K562 (cell line): ENCODE results near the gene ZNF239. TPM values are rescaled to one million over a fixed set of nuclear protein-coding genes. Genes with fewer than 3 reads are reported as not detected.
A peak's percentile ranks its signal among the peaks of the same experiment; 100 is the strongest.

Experiments
- ATAC-seq: fragments of 200-7000 bp; cut with Tn5 transposase; 3 replicates; pipeline ENCODE4 v1.9.1; 2020; ENCODE audit warnings: moderate library complexity
- BruUV-seq: library from RNA; stranded (reverse); fragments of 400-500 nt; replicated peaks from 2 replicates; lab custom pipeline; 2021; lab: Mats Ljungman, UMichigan
- CTCF ChIA-PET: fragments of 300-600 bp; formaldehyde crosslinking; extraction: SDS; loops from one replicate; lab custom pipeline; 2021; ENCODE audit warnings: low intra/inter-chr PET ratio; lab: Yijun Ruan, JAX
- POLR2A ChIA-PET: fragments of 300-600, 350-650 bp; sonication (Branson Sonifier 250); formaldehyde crosslinking; extraction: SDS; loops from one replicate; lab custom pipeline; 2021; ENCODE audit warnings: antibody characterized with exemption, inconsistent platforms; lab: Yijun Ruan, JAX
- DNase-seq, 4 experiments: peaks; one replicate each; pipeline versions ENCODE4 v3.0.0 to v3.0.0-alpha.2; 2011 to 2018; ENCODE audit warnings: low spot score in 3 of 4, mixed read lengths in 3 of 4; ENCODE audit errors: extremely low read depth in 1 of 4
- FAIRE-seq: peaks from 2 replicates; lab custom pipeline; 2011; peaks lifted over from hg19 to GRCh38; lab: Jason Lieb, UNC
- H2AFZ ChIP-seq: 2 replicates; pipeline ENCODE4 v1.6.0; 2011; ENCODE audit warnings: low read depth, low read length, control low read depth, inconsistent platforms
- H3K27ac ChIP-seq: fragments of 200-600 bp; 3 replicates; pipeline ENCODE4 v1.8.0; 2011; ENCODE audit warnings: low read depth, mild to moderate bottlenecking, control low read depth, inconsistent platforms, low read length, moderate library complexity, mixed read lengths; ENCODE audit errors: extremely low read depth
- H3K27me3 ChIP-seq, 2 experiments: fragments of 300-600 bp in 1 of 2; 2 replicates in 1 of 2; 3 replicates in 1 of 2; pipeline versions ENCODE4 v1.6.0 to v1.8.0; 2011; ENCODE audit warnings: inconsistent platforms in 2 of 2, low read length in 2 of 2, mild to moderate bottlenecking in 1 of 2, mixed read lengths in 1 of 2, moderate library complexity in 1 of 2; ENCODE audit not compliant: control insufficient read depth in 2 of 2, insufficient read depth in 2 of 2
- H3K36me3 ChIP-seq: fragments of 300-600 bp; 3 replicates; pipeline ENCODE4 v1.8.0; 2011; ENCODE audit warnings: mild to moderate bottlenecking, low read length, inconsistent platforms; ENCODE audit not compliant: control insufficient read depth, insufficient read depth
- H3K4me1 ChIP-seq, 2 experiments: fragments of 200-600 bp in 1 of 2; replicated peaks in 1 of 2; 2 replicates in 1 of 2; 3 replicates in 1 of 2; pipeline versions ENCODE4 v1.5.1 to v1.8.0; 2011; ENCODE audit warnings: inconsistent platforms in 2 of 2, low read length in 2 of 2, mild to moderate bottlenecking in 1 of 2, mixed read lengths in 1 of 2, moderate library complexity in 1 of 2; ENCODE audit not compliant: control insufficient read depth in 2 of 2, insufficient read depth in 2 of 2
- H3K4me2 ChIP-seq: 2 replicates; pipeline ENCODE4 v1.6.1; 2011; ENCODE audit warnings: low read length, control low read depth, inconsistent platforms, mixed read lengths; ENCODE audit not compliant: insufficient read depth
- H3K4me3 ChIP-seq: fragments of 200-600 bp; sonication (generic), shearing (Covaris generic); 2 replicates; pipeline ENCODE4 v1.5.1; 2016; ENCODE audit warnings: control low read depth, inconsistent platforms
- H3K79me2 ChIP-seq: fragments of 200-600 bp; 3 replicates; pipeline ENCODE4 v1.8.0; 2011; ENCODE audit warnings: low read length, inconsistent platforms; ENCODE audit not compliant: control insufficient read depth, insufficient read depth
- H3K9ac ChIP-seq, 2 experiments: 2 replicates each; pipeline versions ENCODE4 v1.6.0 to v1.6.1; 2011; ENCODE audit warnings: low read depth in 2 of 2, low read length in 2 of 2, control low read depth in 1 of 2, inconsistent platforms in 1 of 2, mild to moderate bottlenecking in 1 of 2, mixed read lengths in 1 of 2; ENCODE audit not compliant: insufficient read depth in 1 of 2
- H3K9me1 ChIP-seq: one replicate; pipeline ENCODE4 v1.6.0; 2011; ENCODE audit warnings: inconsistent platforms, mild to moderate bottlenecking, low read length, moderate library complexity; ENCODE audit not compliant: control insufficient read depth, insufficient read depth
- H3K9me3 ChIP-seq: replicated peaks from 2 replicates; pipeline ENCODE4 v1.5.1; 2011; ENCODE audit warnings: low read depth, low read length, inconsistent platforms; ENCODE audit not compliant: control insufficient read depth, insufficient read depth
- H4K20me1 ChIP-seq: replicated peaks from 2 replicates; pipeline ENCODE4 v1.6.1; 2011; ENCODE audit warnings: low read length, inconsistent platforms, mixed read lengths; ENCODE audit not compliant: control insufficient read depth, insufficient read depth
- ATF3 ChIP-seq, 2 experiments: fragments of 450-650 bp in 1 of 2; sonication (generic) in 1 of 2; formaldehyde crosslinking in 1 of 2; IDR thresholded peaks in 1 of 2; conservative IDR thresholded peaks in 1 of 2; 2 replicates each; pipeline versions ENCODE4 v1.6.1 to v1.8.1; 2016 to 2023; ENCODE audit warnings: mild to moderate bottlenecking in 2 of 2, moderate library complexity in 2 of 2, inconsistent platforms in 1 of 2, missing genetic modification reagents in 1 of 2
- ATF7 ChIP-seq: fragments of 450-650 bp; IDR thresholded peaks from 2 replicates; pipeline ENCODE4 v1.7.1; 2014; ENCODE audit warnings: mild to moderate bottlenecking, moderate library complexity
- CC2D1A ChIP-seq: fragments of 450-650 bp; IDR thresholded peaks from 2 replicates; pipeline ENCODE4 v1.6.1; 2017; ENCODE audit warnings: mild to moderate bottlenecking
- CHD1 ChIP-seq: fragments of 200-600 bp; sonication (generic); IDR thresholded peaks from one replicate; pipeline ENCODE4 v1.6.1; 2012; ENCODE audit warnings: mild to moderate bottlenecking, moderate library complexity, low read length, inconsistent platforms
- CTCFL ChIP-seq: IDR thresholded peaks from 2 replicates; pipeline ENCODE4 v1.6.1; 2011; ENCODE audit warnings: borderline replicate concordance, low read depth, mild to moderate bottlenecking, moderate library complexity, low read length; ENCODE audit not compliant: insufficient read depth, poor library complexity, severe bottlenecking
- EGR1 ChIP-seq: fragments of 450-650 bp; conservative IDR thresholded peaks from 2 replicates; pipeline ENCODE4 v1.6.1; 2017; ENCODE audit warnings: mild to moderate bottlenecking
- ETV5 ChIP-seq: sonication (generic); formaldehyde crosslinking; IDR thresholded peaks from 2 replicates; pipeline ENCODE4 v1.4.0; 2020; ENCODE audit warnings: low read depth, mild to moderate bottlenecking, missing genetic modification reagents
- GATAD2A ChIP-seq: fragments of 450-650 bp; IDR thresholded peaks from 2 replicates; pipeline ENCODE4 v1.6.1; 2017
- ID3 ChIP-seq, 2 experiments: fragments of 250-450 bp in 1 of 2; fragments of 450-650 bp in 1 of 2; sonication (Bioruptor Pico) in 1 of 2; IDR thresholded peaks; 2 replicates each; pipeline versions ENCODE4 v1.6.1 to v1.8.0; 2016 to 2021; ENCODE audit warnings: mild to moderate bottlenecking in 2 of 2, moderate library complexity in 2 of 2, missing compliant biosample characterization in 1 of 2, missing genetic modification characterization in 1 of 2
- IFI16 ChIP-seq: fragments of 250-450 bp; sonication (Bioruptor Pico); IDR thresholded peaks from 2 replicates; pipeline ENCODE4 v2.1.2; 2022; ENCODE audit warnings: mild to moderate bottlenecking, inconsistent platforms
- IRF1 ChIP-seq: sonication (generic); formaldehyde crosslinking; IDR thresholded peaks from 2 replicates; pipeline ENCODE4 v1.8.0; 2022; ENCODE audit warnings: missing genetic modification reagents, mild to moderate bottlenecking, borderline replicate concordance
- ZNF354B ChIP-seq: fragments of 250-450 bp; sonication (Bioruptor Pico); IDR thresholded peaks from 2 replicates; pipeline ENCODE4 v1.4.0; 2020
- ZNF384 ChIP-seq: IDR thresholded peaks from 2 replicates; pipeline ENCODE4 v1.6.1; 2012; ENCODE audit warnings: low read depth, low read length, improper control_type of control experiment
- WGBS: fragments of 100-300 bp; shearing (Covaris generic); methylation state at CpG from one replicate; pipeline ENCODE4 v1.1.6; 2016; ENCODE audit warnings: low coverage, mixed read lengths; ENCODE audit not compliant: insufficient coverage; ENCODE audit errors: missing lambda C conversion rate; 5-methylcytosine and 5-hydroxymethylcytosine counted together
- in situ Hi-C: fragments of 300-500 bp; cut with MboI; formaldehyde crosslinking; loops from 4 replicates; pipeline ENCODE4 v1.15.0; 2018; ENCODE audit warnings: inconsistent platforms, mixed read lengths
- intact Hi-C: fragments of 100-400 bp; cut with micrococcal nuclease; formaldehyde crosslinking; loops from 2 replicates; pipeline ENCODE4 v1.14.2; 2022
- polyA plus RNA-seq, 8 experiments: library from polyadenylated mRNA; depleted of rRNA in 4 of 8; stranded (reverse) in 5 of 8; unstranded in 3 of 8; fragments of >200 nt; fragmentation: Nextera tagmentation in 2 of 8; fragmentation: Illumina TruSeq in 1 of 8; extraction: Ambion mirVana in 2 of 8; extraction: Trizol in 1 of 8; gene quantifications; 2 replicates each; pipeline versions ENCODE4 v1.2.1 to v1.2.3, GENCODE V29; 2011 to 2014; ENCODE audit warnings: inconsistent platforms in 1 of 8, missing spikeins in 1 of 8
- total RNA-seq, 7 experiments: library from RNA; depleted of rRNA in 6 of 7; stranded (reverse); fragments of >200 nt in 6 of 7; fragmentation: Illumina TruSeq in 2 of 7; extraction: Trizol in 2 of 7; gene quantifications; 2 replicates each; pipeline versions ENCODE4 v1.2.1 to v1.2.3, GENCODE V29; 2011 to 2021; ENCODE audit warnings: low replicate concordance in 1 of 7

The ZNF239 gene
- total and polyA plus RNA-seq, 9 of the 15 experiments (the other 6 are each of a cell fraction or from before 2014, with no cell fraction given), result 13.7 to 26.7 (median 23.4) TPM

- TF ChIP-seq ID3 (CRISPR knock-in tag; IDR thresholded peaks at IDR 0.05) (no peak), ID3 (tag; IDR thresholded peaks at IDR 0.05) (no peak), ETV5 (CRISPR knock-in tag) (no peak), IRF1 (CRISPR knock-in tag) (no peak), IFI16 (CRISPR knock-in tag) (no peak), CHD1 (no peak), CC2D1A (no peak)
Observed at GRCh38 chr10:43574906-43575305, 490 bp upstream of the ZNF239 start (continued).

GRCh38 chr10:43573250-43574000 lies 991 bp downstream of the ZNF239 start:
- no peaks in the 10 kb centered on the region for H3K9me1 ChIP-seq
- peak overlapping the region; percentile 87 for H2AFZ ChIP-seq
- ChIA-PET CTCF (no interaction called here), POLR2A (interaction anchor here (0.6 to 1.7 kb wide), 6 partner anchors 9 to 804 kb away, joined by 3 to 5 read pairs (median 4); no protein-coding TSS in a partner anchor)
- H3K9ac ChIP-seq, result peak overlapping the region; percentile 79 to 96
- WGBS, result 3% methylated on average over 14 of the region's 14 CpGs
- H3K9me3 ChIP-seq, result peaks cover 16% of the 10 kb centered on the region
- in situ Hi-C loops (no loop called here), intact Hi-C loops (loop anchor here (5.0 to 10.0 kb wide), 2 partner anchors 74 to 99 kb away; partner anchors contain the start of gene ZNF32)
- peaks cover 8 to 17% of the 10 kb centered on the region in 2 experiments; a peak in 3 of 5 replicates for H3K4me1 ChIP-seq
- no peak for FAIRE-seq
- peak overlapping the region; percentile 85 for H3K4me2 ChIP-seq
- peaks cover 50% of the 10 kb centered on the region for H3K79me2 ChIP-seq
- BruUV-seq, result TSS peak; percentile 50
- H3K4me3 ChIP-seq, result peak overlapping the region; percentile 61
- no peaks in the 10 kb centered on the region for H4K20me1 ChIP-seq
- H3K36me3 ChIP-seq, result peaks cover 42% of the 10 kb centered on the region
- peak; percentile 19 for ATAC-seq
- peak overlapping the region; percentile 80 for H3K27ac ChIP-seq
- DNase-seq, result peak in 1 of 4 experiments; percentile 30
- no peaks in the 10 kb centered on the region for H3K27me3 ChIP-seq
- TF ChIP-seq CTCFL, result no peak
- TF ChIP-seq GATAD2A, result no peak
- no peak for TF ChIP-seq ZNF354B (CRISPR knock-in tag)
- peak; percentile 66 for TF ChIP-seq ATF3 (IDR thresholded peaks at IDR 0.05)
- no peak for TF ChIP-seq ATF3 (CRISPR knock-in tag; conservative IDR thresholded peaks at IDR 0.05)
- no peak for TF ChIP-seq ZNF384
- 0 out of 2 replicates have a peak, but pooled peaks have one; percentile 30 for TF ChIP-seq ATF7
- TF ChIP-seq EGR1, result peak; percentile 28
